Activated B cell treated with CpG ODN at 0.5 μM for 24 hours (primary cell): ENCODE results near the gene NR1H4. TPM values are rescaled to one million over a fixed set of nuclear protein-coding genes. Genes with fewer than 3 reads are reported as not detected.

ENCODE experiments used
- ATAC-seq: fragments of 200-7000 bp; cut with Tn5 transposase; one replicate; pipeline ENCODE4 v1.10.0; 2021; ENCODE audit warnings: low read depth, mild to moderate bottlenecking, moderate library complexity
- CTCF ChIA-PET: fragments of 350-600 bp; sonication (Branson Sonifier 250); formaldehyde crosslinking; loops from one replicate; lab custom pipeline; 2021; ENCODE audit warnings: antibody characterized with exemption; lab: Charles Lee
- POLR2A ChIA-PET: fragments of 350-600 bp; sonication (Branson Sonifier 250); formaldehyde crosslinking; loops from one replicate; lab custom pipeline; 2021; ENCODE audit warnings: antibody characterized with exemption; lab: Charles Lee
- DNase-seq: peaks from one replicate; pipeline ENCODE4 v3.0.0; 2022
- H3K27ac Mint-ChIP-seq: one replicate; pipeline ENCODE4 v1.8.0; 2020; ENCODE audit warnings: mixed read lengths
- H3K27me3 Mint-ChIP-seq: one replicate; pipeline ENCODE4 v1.8.0; 2021; ENCODE audit warnings: mixed read lengths
- H3K36me3 Mint-ChIP-seq: one replicate; pipeline ENCODE4 v1.8.0; 2021; ENCODE audit warnings: low read depth, mixed read lengths
- H3K4me1 Mint-ChIP-seq: one replicate; pipeline ENCODE4 v1.8.0; 2021; ENCODE audit warnings: mixed read lengths
- H3K4me3 Mint-ChIP-seq: one replicate; pipeline ENCODE4 v1.8.0; 2020; ENCODE audit warnings: mild to moderate bottlenecking, mixed read lengths
- H3K9me3 Mint-ChIP-seq: one replicate; pipeline ENCODE4 v1.8.0; 2020; ENCODE audit warnings: mixed read lengths
- CTCF ChIP-seq: fragments of 200-600 bp; IDR thresholded peaks from one replicate; pipeline ENCODE4 v1.8.0; 2022; ENCODE audit warnings: antibody characterized with exemption, mild to moderate bottlenecking
- intact Hi-C: fragments of 100-400 bp; cut with micrococcal nuclease; formaldehyde crosslinking; loops from one replicate; pipeline ENCODE4 v1.15.1; 2024
- total RNA-seq: library from RNA; stranded (reverse); gene quantifications from 2 replicates; pipeline ENCODE4 v1.2.3, GENCODE V29; 2022

The NR1H4 gene
- total RNA-seq, 1 donor from 2014 or later = not detected

DNA sequence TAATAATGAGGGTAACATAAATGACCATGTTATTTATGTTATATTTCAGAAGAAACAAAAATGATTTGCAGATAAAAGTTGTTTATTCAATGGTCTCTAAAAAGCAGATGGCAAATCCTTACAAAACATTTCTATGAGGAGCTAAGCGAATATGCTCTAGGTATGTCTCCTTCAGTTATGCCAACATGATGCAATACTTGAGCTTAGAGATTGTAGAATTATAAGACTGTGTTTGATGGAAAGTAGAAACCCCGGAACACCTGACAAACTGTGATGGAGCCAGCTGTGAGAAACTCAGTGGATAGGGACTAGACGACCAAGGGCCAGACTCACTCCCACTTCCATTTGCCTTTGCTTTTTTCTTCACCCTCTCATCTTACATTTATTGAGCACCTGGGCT lies 17.8 kb upstream of the NR1H4 start:
- TF ChIP-seq CTCF = no peak
- no peaks in the 10 kb centered on the region for H3K27me3 Mint-ChIP-seq
- H3K27ac Mint-ChIP-seq = no peak overlapping the region
- H3K4me3 Mint-ChIP-seq = no peak overlapping the region
- CTCF ChIA-PET = no interaction called here
- no peaks in the 10 kb centered on the region for H3K36me3 Mint-ChIP-seq
- POLR2A ChIA-PET = no interaction called here
- no peaks in the 10 kb centered on the region for H3K9me3 Mint-ChIP-seq
- no peaks in the 10 kb centered on the region for H3K4me1 Mint-ChIP-seq
- DNase-seq (no peak), ATAC-seq (no peak)
- intact Hi-C loops = no loop called here

DNA sequence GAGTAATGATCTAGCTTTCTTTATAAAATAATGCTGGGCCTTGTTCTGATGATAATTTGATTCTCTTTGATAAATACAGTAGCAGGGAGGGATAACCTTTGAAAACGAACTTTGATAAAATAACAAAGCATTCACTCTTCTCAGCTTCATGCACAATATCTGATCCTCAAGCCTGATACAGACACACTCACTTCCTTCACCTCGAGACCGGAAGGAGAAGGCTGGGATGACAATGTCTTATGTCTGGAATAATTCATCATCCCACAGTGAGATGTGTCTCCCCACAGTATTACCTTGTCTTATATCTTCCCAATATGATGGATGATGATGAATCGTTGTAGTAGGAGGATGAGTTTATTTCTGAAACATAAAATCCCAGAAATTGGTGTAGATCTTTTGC lies 15.5 kb upstream of the NR1H4 start:
- TF ChIP-seq CTCF = no peak
- Mint-ChIP-seq H3K4me3 (no peak overlapping the region), H3K9me3 (no peaks in the 10 kb centered on the region), H3K36me3 (no peaks in the 10 kb centered on the region), H3K27ac (no peak overlapping the region), H3K27me3 (no peaks in the 10 kb centered on the region), H3K4me1 (no peaks in the 10 kb centered on the region)
- ATAC-seq = no peak
- intact Hi-C loops = no loop called here
- ChIA-PET POLR2A (no interaction called here), CTCF (no interaction called here)
- DNase-seq = no peak

DNA sequence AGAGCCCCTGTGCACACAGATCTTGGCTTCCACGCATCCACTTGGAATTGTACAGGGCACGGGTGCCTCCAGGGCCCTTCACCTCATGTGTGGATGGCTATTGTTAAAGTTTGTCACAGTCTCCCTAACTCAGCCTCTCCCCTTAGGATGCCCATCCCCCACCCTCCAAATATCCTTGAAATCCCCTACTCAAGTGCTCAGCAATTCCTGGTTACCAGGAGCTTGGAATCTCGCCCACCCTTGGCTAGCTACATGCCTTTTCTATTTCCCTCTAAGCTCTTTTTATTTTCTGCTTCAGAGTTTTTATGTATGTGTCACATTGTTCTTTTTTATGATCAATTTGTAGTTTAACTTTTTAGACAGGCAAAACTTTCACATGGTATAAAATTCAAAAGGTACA lies 13.0 kb upstream of the NR1H4 start:
- Mint-ChIP-seq H3K36me3 (no peaks in the 10 kb centered on the region), H3K4me1 (no peaks in the 10 kb centered on the region), H3K9me3 (no peaks in the 10 kb centered on the region), H3K27ac (no peak overlapping the region), H3K4me3 (no peak overlapping the region), H3K27me3 (no peaks in the 10 kb centered on the region)
- ChIA-PET CTCF (no interaction called here), POLR2A (no interaction called here)
- ATAC-seq = no peak
- intact Hi-C loops = no loop called here
- no peak for TF ChIP-seq CTCF
- no peak for DNase-seq

DNA sequence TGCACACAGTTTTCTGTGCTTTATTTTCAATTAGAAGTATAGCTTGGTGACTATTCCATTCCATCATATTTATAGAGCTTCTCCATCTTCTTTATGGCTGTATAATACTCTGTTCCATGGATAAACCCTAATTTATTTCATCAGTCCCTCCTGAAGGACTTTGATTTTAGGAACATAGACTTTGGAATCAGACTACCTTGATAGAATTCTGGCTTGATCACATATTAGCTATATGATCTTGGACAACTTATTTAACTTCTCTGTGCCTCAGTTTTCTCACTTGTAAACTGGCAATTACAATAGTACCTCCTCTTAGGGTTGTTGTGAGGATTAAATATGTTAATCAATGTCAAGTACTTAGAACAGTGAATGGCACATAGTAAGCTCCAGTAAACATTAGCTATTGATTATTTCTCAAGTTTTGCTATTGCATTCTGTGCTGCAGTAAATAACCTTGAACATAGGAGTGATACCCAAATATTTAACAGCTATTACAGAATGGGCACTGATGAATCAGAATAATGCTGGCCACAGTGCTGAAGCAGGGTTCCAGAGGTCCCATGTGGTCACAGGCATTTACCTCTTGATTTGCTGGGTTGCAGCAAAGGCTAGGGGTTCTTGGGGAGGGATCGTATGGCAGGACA lies 12.2 kb upstream of the NR1H4 start:
- no peak for TF ChIP-seq CTCF
- H3K36me3 Mint-ChIP-seq = no peaks in the 10 kb centered on the region

DNA sequence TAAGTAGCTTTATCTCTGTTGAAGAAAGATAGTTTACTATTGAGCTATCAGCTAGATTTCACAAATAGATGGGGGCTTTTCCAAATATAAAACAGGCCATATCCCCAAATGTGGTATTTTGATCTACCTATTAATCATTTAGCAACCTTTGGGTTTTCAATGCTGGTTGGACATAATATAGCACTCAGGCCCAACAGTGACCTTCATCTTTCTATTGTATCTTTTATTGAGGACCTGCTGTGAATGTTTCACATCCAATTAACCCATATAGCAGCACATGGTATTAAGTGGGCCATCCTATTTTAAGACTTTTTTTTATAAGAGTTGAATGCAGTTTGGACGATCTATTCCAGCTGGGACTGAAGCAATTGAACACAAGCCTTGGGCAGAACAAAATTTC lies 10.0 kb upstream of the NR1H4 start:
- CTCF ChIA-PET = no interaction called here
- Mint-ChIP-seq H3K27me3 (no peaks in the 10 kb centered on the region), H3K9me3 (no peaks in the 10 kb centered on the region), H3K4me3 (no peak overlapping the region), H3K4me1 (no peaks in the 10 kb centered on the region), H3K27ac (no peak overlapping the region), H3K36me3 (no peaks in the 10 kb centered on the region)
- intact Hi-C loops = no loop called here
- TF ChIP-seq CTCF = no peak
- POLR2A ChIA-PET = no interaction called here
- ATAC-seq (no peak), DNase-seq (no peak)

More for the DNA sequence above, 12.2 kb upstream of the NR1H4 start:
- DNase-seq (no peak), ATAC-seq (no peak)
- H3K27ac Mint-ChIP-seq = no peak overlapping the region
- intact Hi-C loops = no loop called here
- ChIA-PET POLR2A (no interaction called here), CTCF (no interaction called here)
- no peaks in the 10 kb centered on the region for H3K4me1 Mint-ChIP-seq
- H3K27me3 Mint-ChIP-seq = no peaks in the 10 kb centered on the region
- no peak overlapping the region for H3K4me3 Mint-ChIP-seq
- no peaks in the 10 kb centered on the region for H3K9me3 Mint-ChIP-seq
